GM12865 (cell line): ENCODE measurements around the gene UBE2N.
"Not testable (repeated sequence)": the region's sequence is repeated elsewhere in the genome, so short reads cannot be mapped to it uniquely, and the experiment has no call there.

Experiments used
- DNase-seq: peaks from one replicate; pipeline ENCODE4 v3.0.0; 2010; ENCODE audit warnings: low read depth
- H3K4me3 ChIP-seq: 2 replicates; pipeline ENCODE4 v1.5.1; 2011; ENCODE audit warnings: mild to moderate bottlenecking, low read depth, low read length, control low read depth
- CTCF ChIP-seq: IDR thresholded peaks from 2 replicates; pipeline ENCODE4 v1.5.1; 2011; ENCODE audit warnings: low read length, control low read depth, low read depth, inconsistent platforms; ENCODE audit not compliant: insufficient read depth; ENCODE audit errors: missing control alignments

The UBE2N gene

GRCh38 chr12:93402333-93403311 is 39.1 kb downstream of the UBE2N start:
- H3K4me3 ChIP-seq = no peak overlapping the region
- DNase-seq = no peak
- TF ChIP-seq CTCF = no peak

GRCh38 chr12:93399183-93399863 is 42.4 kb downstream of the UBE2N start:
- H3K4me3 ChIP-seq, DNase-seq: not testable (repeated sequence)

- no peak for TF ChIP-seq CTCF
- DNase-seq = no peak
- H3K4me3 ChIP-seq = no peak overlapping the region
Observed at GRCh38 chr12:93397412-93397811, 44.3 kb downstream of the UBE2N start.

GRCh38 chr12:93393425-93393824 is 48.3 kb downstream of the UBE2N start:
- H3K4me3 ChIP-seq = no peak overlapping the region
- DNase-seq = no peak

GRCh38 chr12:93390549-93391297 is 51.0 kb downstream of the UBE2N start:
- peak; percentile 42 for DNase-seq
- H3K4me3 ChIP-seq = no peak overlapping the region
- no peak for TF ChIP-seq CTCF

More at GRCh38 chr12:93393425-93393824, 48.3 kb downstream of the UBE2N start:
- TF ChIP-seq CTCF = no peak

GRCh38 chr12:93390031-93390430 is 51.7 kb downstream of the UBE2N start:
- TF ChIP-seq CTCF = no peak
- H3K4me3 ChIP-seq = peak overlapping the region; percentile 19; the same call in 1 of the 2 replicates
- no peak for DNase-seq

GRCh38 chr12:93387780-93388179 is 54.0 kb downstream of the UBE2N start:
- H3K4me3 ChIP-seq = no peak overlapping the region
- TF ChIP-seq CTCF = no peak
- peak; percentile 80 for DNase-seq

- DNase-seq = not testable (repeated sequence)
- H3K4me3 ChIP-seq = peak overlapping the region; percentile 72
Observed at GRCh38 chr12:93381976-93382437, 59.7 kb downstream of the UBE2N start.
